Measurements from ENCODE around the gene MEST. TPM values are rescaled to one million over a fixed set of nuclear protein-coding genes. Genes with fewer than 3 reads are reported as not detected.

MEST gene
- total and polyA plus RNA-seq, 12 donors: 1.5 to 26.2 (median 4.9) TPM

- Histone ChIP-seq H3K27me3 (peaks cover 0 to 58% (median 32%) of the 10 kb centered on the region in 7 donors), H3K4me3 (no peak overlapping the region), H3K4me1 (peaks cover 4 to 17% (median 11%) of the 10 kb centered on the region in 9 donors), H3K27ac (no peak overlapping the region), H3K36me3 (no peaks in the 10 kb centered on the region), H3K9me3 (peaks cover 0 to 13% (median 4%) of the 10 kb centered on the region in 11 donors)
- no peak for DNase-seq
- WGBS, 2 donors: 97 to 98% methylated on average over 3 of the region's 3 CpGs
- intact Hi-C loops (cut with DNase I): loop anchor here in 5 of 10 donors (10.0 kb wide), 4 partner anchors 58 to 242 kb away; no protein-coding TSS in a partner anchor
- no peak for ATAC-seq
- TF ChIP-seq, protein P1, sequence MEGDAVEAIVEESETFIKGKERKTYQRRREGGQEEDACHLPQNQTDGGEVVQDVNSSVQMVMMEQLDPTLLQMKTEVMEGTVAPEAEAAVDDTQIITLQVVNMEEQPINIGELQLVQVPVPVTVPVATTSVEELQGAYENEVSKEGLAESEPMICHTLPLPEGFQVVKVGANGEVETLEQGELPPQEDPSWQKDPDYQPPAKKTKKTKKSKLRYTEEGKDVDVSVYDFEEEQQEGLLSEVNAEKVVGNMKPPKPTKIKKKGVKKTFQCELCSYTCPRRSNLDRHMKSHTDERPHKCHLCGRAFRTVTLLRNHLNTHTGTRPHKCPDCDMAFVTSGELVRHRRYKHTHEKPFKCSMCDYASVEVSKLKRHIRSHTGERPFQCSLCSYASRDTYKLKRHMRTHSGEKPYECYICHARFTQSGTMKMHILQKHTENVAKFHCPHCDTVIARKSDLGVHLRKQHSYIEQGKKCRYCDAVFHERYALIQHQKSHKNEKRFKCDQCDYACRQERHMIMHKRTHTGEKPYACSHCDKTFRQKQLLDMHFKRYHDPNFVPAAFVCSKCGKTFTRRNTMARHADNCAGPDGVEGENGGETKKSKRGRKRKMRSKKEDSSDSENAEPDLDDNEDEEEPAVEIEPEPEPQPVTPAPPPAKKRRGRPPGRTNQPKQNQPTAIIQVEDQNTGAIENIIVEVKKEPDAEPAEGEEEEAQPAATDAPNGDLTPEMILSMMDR (IDR thresholded peaks at IDR 0.05): no peak
Observed at GRCh38 chr7:130483031-130483430, 8.9 kb upstream of the MEST start.

GRCh38 chr7:130485734-130486113, 6.2 kb upstream of the MEST start:
- peaks cover 4 to 31% (median 17%) of the 10 kb centered on the region in 9 donors for H3K4me1 ChIP-seq
- TF ChIP-seq, protein P1 (IDR thresholded peaks at IDR 0.05): no peak
- 66 to 76% methylated on average over 11 of the region's 11 CpGs for WGBS, 2 donors
- DNase-seq: no peak
- peaks cover 0 to 64% (median 32%) of the 10 kb centered on the region in 7 donors for H3K27me3 ChIP-seq
- H3K36me3 ChIP-seq: no peaks in the 10 kb centered on the region
- no peaks in the 10 kb centered on the region for H3K9me3 ChIP-seq
- H3K4me3 ChIP-seq: peak overlapping the region in 9 of 10 donors; percentile 30 to 62 (median 54)
- intact Hi-C loops (cut with DNase I): loop anchor here in 7 of 10 donors (1.0 to 10.0 kb wide), 6 partner anchors 61 to 239 kb away; no protein-coding TSS in a partner anchor
- H3K27ac ChIP-seq: no peak overlapping the region
- ATAC-seq: no peak

DNA sequence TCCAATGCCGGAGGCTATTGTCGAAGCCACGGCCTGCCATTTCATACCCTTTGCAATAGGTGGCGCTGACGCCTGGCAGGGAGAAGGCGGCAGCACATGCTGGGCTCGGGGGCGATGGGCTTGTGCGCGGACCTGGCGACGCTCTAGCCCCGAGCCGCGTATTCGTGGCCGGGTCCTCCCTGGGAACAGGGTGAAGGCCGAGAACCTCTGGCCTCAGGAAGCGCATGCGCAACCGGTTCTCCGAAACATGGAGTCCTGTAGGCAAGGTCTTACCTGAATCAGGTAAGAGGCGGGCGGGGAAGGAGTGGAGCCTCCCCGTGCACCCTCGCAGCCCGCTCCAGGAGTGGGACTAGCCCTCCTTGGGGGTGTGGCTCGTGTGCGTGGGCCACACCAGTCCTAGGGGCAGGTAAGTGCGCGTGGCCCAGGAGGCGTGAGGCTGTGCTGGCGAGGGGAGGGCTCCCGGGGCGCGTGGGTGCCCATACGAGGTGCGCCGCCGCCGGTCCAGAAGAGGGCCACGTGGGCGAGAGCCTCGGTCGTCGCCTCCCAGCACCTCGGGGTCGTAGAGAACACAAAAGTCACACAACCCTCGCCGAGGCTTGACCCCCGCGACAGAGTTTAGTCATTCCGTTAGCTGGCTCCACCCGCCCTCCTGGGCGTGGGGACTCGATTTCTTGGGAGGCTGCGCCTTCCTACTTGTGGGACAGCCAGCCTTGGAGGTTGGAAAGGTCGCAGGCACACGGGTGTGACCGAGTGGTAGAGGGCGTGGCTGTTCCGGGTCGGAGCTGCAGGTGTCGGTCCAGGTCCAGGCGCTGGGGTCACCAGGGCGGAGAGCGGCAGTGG, 5.6 kb upstream of the MEST start:
- 8 to 11% methylated on average over 67 of the region's 67 CpGs for WGBS, 2 donors
- H3K36me3 ChIP-seq: no peaks in the 10 kb centered on the region
- ATAC-seq: peak; percentile 20 to 82 (median 69)
- intact Hi-C loops (cut with DNase I): loop anchor here in 7 of 10 donors (1.0 to 10.0 kb wide), 6 partner anchors 62 to 238 kb away; no protein-coding TSS in a partner anchor
- peaks cover 4 to 35% (median 20%) of the 10 kb centered on the region in 9 donors for H3K4me1 ChIP-seq
- peak overlapping the region; percentile 16 to 62 (median 54) for H3K4me3 ChIP-seq
- H3K27ac ChIP-seq: no peak overlapping the region
- peak; percentile 34 to 53 for DNase-seq
- TF ChIP-seq, protein P1 (IDR thresholded peaks at IDR 0.05): peak; percentile 53 to 83 (median 73)
- no peaks in the 10 kb centered on the region for H3K9me3 ChIP-seq
- peaks cover 0 to 70% (median 32%) of the 10 kb centered on the region in 7 donors for H3K27me3 ChIP-seq

- H3K9me3 ChIP-seq: no peaks in the 10 kb centered on the region
- peaks cover 0 to 77% (median 32%) of the 10 kb centered on the region in 7 donors for H3K27me3 ChIP-seq
- H3K36me3 ChIP-seq: no peaks in the 10 kb centered on the region
- peak in 1 of 8 donors; percentile 45 for ATAC-seq
- DNase-seq: no peak
- H3K4me3 ChIP-seq: peak overlapping the region in 8 of 10 donors; percentile 52 to 62 (median 54)
- TF ChIP-seq, protein P1 (IDR thresholded peaks at IDR 0.05): no peak
- intact Hi-C loops (cut with DNase I): loop anchor here in 7 of 10 donors (1.0 to 10.0 kb wide), 6 partner anchors 62 to 238 kb away; no protein-coding TSS in a partner anchor
- H3K4me1 ChIP-seq: peaks cover 4 to 39% (median 20%) of the 10 kb centered on the region in 9 donors
- WGBS, 2 donors: 39 to 44% methylated on average over 6 of the region's 6 CpGs
- H3K27ac ChIP-seq: no peak overlapping the region
Observed at GRCh38 chr7:130486954-130487436, 4.9 kb upstream of the MEST start.
